Measurements from ENCODE around the gene SAMD4A. TPM values are rescaled to one million over a fixed set of nuclear protein-coding genes. Genes with fewer than 3 reads are reported as not detected.

SAMD4A gene
- total RNA-seq, 1 experiment from 2014 or later, result 9.2 TPM

- no peak for DNase-seq (ENCODE audit: low read depth)
These were observed 135.1 kb downstream of the SAMD4A start for GRCh38 chr14:54702014-54702491.

- no peak for DNase-seq (ENCODE audit: low read depth)
These were observed 135.6 kb downstream of the SAMD4A start for GRCh38 chr14:54702492-54702891.

DNA sequence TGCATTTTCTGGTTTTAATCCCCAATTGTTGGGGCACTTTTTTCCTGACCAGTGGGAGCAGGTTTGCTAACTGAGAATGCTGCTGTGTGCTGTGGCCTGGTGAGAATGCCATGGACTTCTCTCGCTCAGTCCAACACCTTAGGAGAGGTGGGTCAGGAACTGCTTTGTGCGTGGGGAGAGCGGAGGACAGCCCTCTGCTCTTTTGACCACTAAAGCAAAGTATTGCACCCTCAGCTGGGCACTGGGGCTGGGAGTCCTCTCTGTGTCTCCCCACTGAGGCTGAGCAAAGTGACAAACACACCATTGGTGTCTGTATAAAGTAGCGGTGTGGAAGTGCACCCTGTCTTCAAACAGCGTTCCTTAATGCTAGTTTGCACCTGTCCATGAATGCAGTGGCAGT is 136.2 kb downstream of the SAMD4A start:
- DNase-seq (ENCODE audit: low read depth), result no peak

DNA sequence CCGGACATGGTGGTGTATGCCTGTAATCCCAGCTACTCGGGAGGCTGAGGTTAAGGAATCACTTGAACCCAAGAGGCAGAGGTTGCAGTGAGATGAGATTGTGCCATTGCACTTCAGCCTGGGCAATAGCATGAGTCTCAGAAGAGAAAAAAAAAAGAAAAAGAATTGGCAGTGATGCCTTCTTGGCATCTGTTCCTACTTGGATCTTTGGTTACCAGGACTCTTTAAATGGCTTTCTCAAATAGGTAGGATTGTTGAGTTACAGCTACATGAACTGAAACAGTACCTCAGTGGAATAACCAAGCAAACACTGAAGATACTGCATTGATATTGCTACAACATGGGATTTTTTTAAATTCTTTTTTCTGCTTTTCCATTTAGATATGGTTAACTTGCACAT is 136.8 kb downstream of the SAMD4A start:
- DNase-seq (ENCODE audit: low read depth), result no peak

DNA sequence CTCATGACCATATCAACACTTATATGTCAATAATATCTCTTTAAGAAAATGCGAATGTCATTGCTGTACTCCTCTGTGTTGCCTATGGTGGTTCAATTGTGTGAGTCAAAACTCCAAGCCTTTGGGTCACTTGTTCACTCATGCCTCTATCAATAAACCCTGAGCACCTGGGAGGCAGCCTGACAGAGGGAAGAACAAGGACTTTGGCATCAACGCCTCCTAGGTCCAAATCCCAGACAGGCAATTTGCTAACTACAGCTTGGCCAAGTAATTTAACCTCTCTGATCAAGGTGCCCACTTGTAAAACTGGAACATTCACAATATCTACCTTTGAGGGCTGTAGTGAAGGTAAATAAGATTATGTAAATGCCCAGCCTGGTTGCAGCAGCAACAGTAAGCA is 137.8 kb downstream of the SAMD4A start:
- no peak for DNase-seq (ENCODE audit: low read depth)

DNA sequence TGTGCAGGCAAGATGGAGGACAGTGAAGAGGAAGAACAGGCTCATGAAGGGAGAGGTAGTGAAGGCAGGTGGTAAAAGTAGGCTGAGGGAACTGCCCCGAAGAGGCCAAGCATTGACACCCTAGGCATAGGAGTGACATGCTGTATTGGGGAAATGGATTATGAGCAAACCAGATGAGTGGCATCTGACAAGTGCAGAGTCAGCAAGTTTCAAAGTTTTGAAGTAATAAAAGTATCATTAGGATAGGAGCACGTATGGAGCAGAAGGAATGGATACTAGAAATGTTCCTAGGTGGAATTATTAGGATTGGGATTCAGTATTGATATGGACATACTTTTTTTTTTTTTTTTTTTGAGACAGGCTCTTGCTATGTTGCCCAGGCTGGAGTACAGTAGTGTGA is 139.8 kb downstream of the SAMD4A start:
- no peak for DNase-seq (ENCODE audit: low read depth)

- DNase-seq (ENCODE audit: low read depth), result no peak
These were observed 141.2 kb downstream of the SAMD4A start for GRCh38 chr14:54708161-54708560.

GRCh38 chr14:54708982-54709381 is 142.1 kb downstream of the SAMD4A start:
- no peak for DNase-seq (ENCODE audit: low read depth)

- no peak for DNase-seq (ENCODE audit: low read depth)
These were observed 142.5 kb downstream of the SAMD4A start for GRCh38 chr14:54709444-54709843.

- no peak for DNase-seq (ENCODE audit: low read depth)
These were observed 142.9 kb downstream of the SAMD4A start for GRCh38 chr14:54709867-54710266.

DNA sequence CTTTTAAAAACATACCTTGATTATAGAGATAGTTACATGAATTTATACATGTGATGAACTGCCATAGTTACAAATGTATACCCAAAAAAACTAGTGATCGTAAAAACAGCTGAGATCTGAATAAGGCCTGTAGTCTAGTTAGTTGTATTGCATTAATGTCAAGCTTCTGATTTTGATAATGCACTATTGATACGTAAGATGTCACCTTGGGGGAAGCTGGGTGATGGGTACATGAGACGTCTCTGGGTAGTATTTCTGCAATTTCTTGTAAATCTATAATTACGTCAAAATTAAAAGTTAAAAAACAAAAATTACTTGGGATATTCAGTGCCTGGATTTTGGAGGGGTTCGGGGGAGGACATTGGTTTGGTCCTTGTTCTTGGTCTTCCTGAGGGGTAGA is 144.4 kb downstream of the SAMD4A start:
- DNase-seq (ENCODE audit: low read depth), result no peak

DNA sequence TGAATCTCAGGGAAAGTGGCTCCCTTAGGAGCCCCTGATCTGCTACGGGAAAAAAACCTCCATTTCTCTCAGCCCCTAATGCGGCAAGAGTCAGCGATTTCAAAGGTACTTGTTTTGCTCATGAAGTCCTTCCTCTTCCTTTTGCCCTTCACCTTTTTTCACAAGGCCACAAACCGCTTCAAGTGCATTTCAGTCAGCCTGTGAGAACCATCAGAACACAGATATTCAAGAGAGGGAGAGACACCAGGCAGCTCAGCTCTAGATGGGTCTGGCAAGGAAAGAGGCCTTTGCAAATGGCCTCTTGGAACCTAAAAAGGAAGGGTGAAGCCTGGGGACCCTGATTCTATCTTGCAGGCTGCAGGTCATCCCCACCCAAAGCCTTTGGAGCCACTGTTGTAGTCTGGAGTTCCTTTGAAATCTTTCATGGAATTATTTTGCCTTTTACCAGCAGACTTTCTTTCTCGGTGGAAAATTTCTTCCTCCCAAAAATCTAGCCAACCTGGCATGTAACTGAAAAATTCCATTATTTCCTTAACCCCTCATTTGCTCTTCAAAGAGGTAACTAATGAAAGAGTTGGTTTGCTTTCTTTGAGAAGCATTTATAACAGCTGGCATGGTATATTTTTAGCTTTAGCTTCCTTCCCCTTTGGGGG is 145.0 kb downstream of the SAMD4A start:
- DNase-seq (ENCODE audit: low read depth), result no peak

GRCh38 chr14:54712465-54713200 is 145.7 kb downstream of the SAMD4A start:
- DNase-seq (ENCODE audit: low read depth), result peak; percentile 77

GRCh38 chr14:54713379-54713778 is 146.5 kb downstream of the SAMD4A start:
- DNase-seq (ENCODE audit: low read depth), result no peak

- peak; percentile 43 for DNase-seq (ENCODE audit: low read depth)
These were observed 148.3 kb downstream of the SAMD4A start for GRCh38 chr14:54715239-54715638.

DNA sequence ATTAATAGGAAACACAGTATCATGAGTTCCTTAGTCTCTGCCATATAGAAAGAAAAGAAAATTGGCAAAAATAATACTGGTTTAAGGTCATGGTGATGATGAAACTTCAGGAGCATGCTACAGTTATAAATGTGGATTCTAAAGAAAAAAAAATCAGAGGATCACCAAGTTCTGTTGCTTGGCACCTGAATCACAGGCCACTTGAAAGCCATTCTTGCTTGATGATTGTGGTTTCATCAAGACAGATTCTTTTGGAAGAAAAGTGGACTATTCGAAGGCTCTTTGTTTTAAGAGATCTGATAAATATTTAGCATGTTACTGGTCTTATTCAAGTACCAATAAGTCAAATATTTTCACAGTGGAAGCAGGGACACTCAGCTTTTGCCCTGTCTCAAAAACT is 148.9 kb downstream of the SAMD4A start:
- DNase-seq (ENCODE audit: low read depth), result no peak

GRCh38 chr14:54716862-54717261 is 149.9 kb downstream of the SAMD4A start:
- DNase-seq (ENCODE audit: low read depth), result no peak

DNA sequence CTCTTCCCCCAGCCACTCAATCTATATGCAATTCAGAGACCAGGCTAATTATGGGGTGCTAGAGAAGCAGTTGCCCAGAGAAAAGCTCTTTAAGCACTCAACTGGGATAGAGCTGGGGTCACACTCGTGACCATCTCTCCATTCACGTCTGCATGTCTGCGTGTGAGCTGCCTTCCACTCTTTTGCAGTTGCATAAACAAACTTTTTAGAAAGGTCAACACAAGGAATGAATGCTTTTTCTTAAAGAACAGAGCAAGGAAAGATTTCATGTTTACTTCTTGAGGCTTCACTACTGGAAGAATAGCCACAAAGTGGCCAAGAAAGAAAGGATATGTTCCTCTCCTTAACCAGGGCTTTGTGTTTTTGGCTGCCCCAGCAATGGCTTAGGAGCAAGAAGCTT is 151.1 kb downstream of the SAMD4A start:
- DNase-seq (ENCODE audit: low read depth), result no peak

GRCh38 chr14:54719406-54719805 is 152.5 kb downstream of the SAMD4A start:
- no peak for DNase-seq (ENCODE audit: low read depth)

GRCh38 chr14:54722791-54723432 is 156.0 kb downstream of the SAMD4A start:
- DNase-seq (ENCODE audit: low read depth), result peak; percentile 49

GRCh38 chr14:54724123-54724522 is 157.2 kb downstream of the SAMD4A start:
- DNase-seq (ENCODE audit: low read depth), result no peak

DNA sequence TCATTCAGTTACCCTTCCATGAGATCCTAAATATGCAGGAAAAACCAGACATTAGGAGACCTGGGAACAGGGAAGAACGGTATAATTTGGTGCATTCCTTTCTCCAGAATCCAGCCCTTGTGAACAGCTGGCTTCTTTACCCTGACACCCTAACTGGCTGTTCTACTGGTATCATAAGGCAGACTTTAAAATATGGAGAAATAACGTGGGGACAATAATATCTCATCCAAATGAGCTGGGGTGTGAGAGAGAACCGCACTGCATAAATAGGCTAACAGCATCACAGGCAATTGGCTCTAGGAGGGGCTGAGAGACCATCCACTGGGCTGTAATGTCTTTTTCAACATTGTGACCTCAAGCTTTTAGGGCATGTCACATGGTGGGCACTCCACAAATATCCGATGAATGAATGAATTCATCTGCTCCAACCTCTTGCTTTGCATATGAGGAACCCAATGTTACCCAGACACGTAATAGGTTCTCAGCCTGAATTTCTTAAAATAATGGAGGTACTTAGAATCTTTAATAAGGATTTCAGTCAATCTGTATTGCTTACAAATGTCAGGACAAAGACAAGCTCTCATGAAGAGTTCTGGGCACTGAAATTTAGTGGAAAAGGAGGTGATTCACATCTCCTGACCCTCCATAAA is 157.9 kb downstream of the SAMD4A start:
- DNase-seq (ENCODE audit: low read depth), result no peak

All from LHCN-M2 (cell line).